ENCODE data around the gene UBP1. TPM values are rescaled to one million over a fixed set of nuclear protein-coding genes. Genes with fewer than 3 reads are reported as not detected.
"Not testable (repeated sequence)": the region's sequence is repeated elsewhere in the genome, so short reads cannot be mapped to it uniquely, and the experiment has no call there.

Gene UBP1
- total RNA-seq, 4 donors from 2014 or later, result 65.9 to 180 (median 86.1) TPM

- Histone ChIP-seq H3K4me3 (no peak overlapping the region), H3K9me3 (peaks cover 1 to 2% of the 10 kb centered on the region in 2 donors), H3K36me3 (no peaks in the 10 kb centered on the region), H3K27me3 (no peaks in the 10 kb centered on the region), H3K4me1 (no peaks in the 10 kb centered on the region), H3K27ac (no peak overlapping the region)
- in situ Hi-C loops (cut with MboI; ENCODE audit: low pct_ligation_motif_present in 1 of 4, low pct_unique_long_range_greater_than_20kb in 1 of 4, low sequenced_read_pairs in 3 of 4) (no loop called here), intact Hi-C loops (cut with DNase I; ENCODE audit: low total_unique reads) (no loop called here)
- no peak for DNase-seq
- no peak for TF ChIP-seq POLR2A (IDR thresholded peaks at IDR 0.05)
- TF ChIP-seq EP300 (IDR thresholded peaks at IDR 0.05; ENCODE audit: low read depth), result no peak
- no peak for TF ChIP-seq POLR2AphosphoS5 (IDR thresholded peaks at IDR 0.05)
- no peak for TF ChIP-seq CTCF (IDR thresholded peaks at IDR 0.05)
Measured at GRCh38 chr3:33339758-33340157, 100.4 kb downstream of the UBP1 start.

- H3K4me1 ChIP-seq; in situ Hi-C loops (cut with MboI; ENCODE audit: low pct_ligation_motif_present in 1 of 4, low pct_unique_long_range_greater_than_20kb in 1 of 4, low sequenced_read_pairs in 3 of 4); H3K9me3 ChIP-seq; DNase-seq; H3K36me3 ChIP-seq; H3K27ac ChIP-seq; H3K27me3 ChIP-seq; intact Hi-C loops (cut with DNase I; ENCODE audit: low total_unique reads); H3K4me3 ChIP-seq: not testable (repeated sequence)
Measured at GRCh38 chr3:33338936-33339465, 101.2 kb downstream of the UBP1 start.

Small RNAs within 50 kb of the gene (small RNA-seq; reads per million reads assigned to genes)
- 0 reads per million in 4 donors for gene RNU7-110P

Other genes with a start within 250 kb of the UBP1 start
- under 1 TPM in 2 of 4 donors, not detected in 2; 0.32 to 0.55 TPM for gene SUSD5, start 221.6 kb downstream of the UBP1 start, total RNA-seq
- 1 to 10 TPM; 1.6 to 3.0 (median 2.6) TPM for gene FBXL2, start 163.0 kb downstream of the UBP1 start, total RNA-seq

Data from transverse colon (tissue), 4 donors.